GM21515 (cell line): ENCODE data around the gene NRCAM.

Experiments
- ATAC-seq: cut with Tn5 transposase; IDR thresholded peaks from one replicate; pipeline ENCODE4 v1.9.1; 2021; ENCODE audit not compliant: unreplicated experiment

The NRCAM gene

DNA sequence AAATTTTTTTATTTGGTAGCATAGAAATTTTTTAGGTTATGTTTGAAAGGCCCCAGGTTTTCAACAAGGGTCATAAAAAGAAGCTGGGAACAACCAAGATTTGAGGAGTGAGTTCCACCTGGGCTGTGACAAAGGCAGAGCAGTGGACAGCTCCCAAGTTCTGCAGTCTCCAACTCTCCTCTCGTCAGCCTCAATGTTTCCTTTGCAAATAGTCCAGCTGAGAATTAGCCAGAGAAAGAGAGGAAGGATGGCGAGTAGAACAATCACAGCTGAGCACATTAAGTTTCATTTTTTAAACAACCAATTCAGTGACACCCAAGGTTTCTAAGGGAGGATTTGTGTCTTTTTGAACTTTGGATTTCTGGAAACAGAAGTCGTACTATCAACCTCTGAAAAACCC is 143.2 kb downstream of the NRCAM start:
- ATAC-seq, result no peak

DNA sequence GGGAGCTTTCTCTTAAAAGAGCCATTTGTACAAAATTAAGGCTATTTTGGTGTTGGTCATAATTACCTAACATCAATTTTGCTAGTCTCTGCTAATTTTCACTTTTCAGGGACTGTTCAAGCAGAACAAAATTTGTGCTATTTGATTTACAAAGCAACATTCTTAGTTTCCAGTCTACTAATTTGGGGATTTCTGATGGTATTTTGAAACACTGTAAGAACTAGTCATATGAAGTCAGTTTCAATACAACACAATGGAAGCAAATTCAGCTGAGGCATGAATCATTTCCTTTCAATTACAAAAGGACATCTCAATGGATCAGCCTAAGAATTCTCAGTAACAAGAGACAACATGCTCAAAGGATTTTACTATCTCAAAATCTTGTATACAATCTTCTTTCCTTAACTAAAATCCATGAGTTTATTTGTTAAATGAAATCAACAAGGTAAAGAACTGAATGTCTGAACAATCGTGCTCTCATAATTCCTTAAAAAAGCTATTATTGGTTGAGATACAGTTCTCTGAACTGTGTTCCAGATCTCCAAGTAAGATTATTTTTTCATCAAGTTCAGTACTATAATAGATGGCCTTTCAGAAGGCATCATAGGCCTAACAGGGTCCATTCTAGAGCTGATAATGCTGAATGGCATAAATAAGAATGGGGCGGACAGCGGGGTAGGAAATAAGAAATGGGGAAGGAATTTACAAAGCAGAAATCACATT is 144.6 kb downstream of the NRCAM start:
- peak; percentile 42 for ATAC-seq

DNA sequence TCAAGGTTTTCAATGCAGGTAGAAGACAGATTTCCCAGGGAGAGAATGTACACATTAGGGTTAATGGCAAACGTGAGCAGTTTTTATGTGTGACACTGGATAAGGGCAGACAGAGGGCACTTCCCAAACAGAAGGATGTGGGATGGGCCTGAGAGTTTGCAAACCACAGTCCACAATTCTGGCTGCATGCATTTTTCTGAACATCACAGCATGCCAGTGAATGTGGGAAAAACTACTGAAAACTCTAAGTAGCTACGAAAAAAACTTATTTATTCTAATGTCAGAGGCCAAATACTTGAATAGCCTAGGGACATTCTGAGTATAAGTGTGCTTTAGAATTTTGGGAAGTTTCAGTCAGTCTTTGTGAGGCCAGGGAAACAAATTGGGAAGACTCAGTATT is 145.9 kb downstream of the NRCAM start:
- ATAC-seq, result no peak

DNA sequence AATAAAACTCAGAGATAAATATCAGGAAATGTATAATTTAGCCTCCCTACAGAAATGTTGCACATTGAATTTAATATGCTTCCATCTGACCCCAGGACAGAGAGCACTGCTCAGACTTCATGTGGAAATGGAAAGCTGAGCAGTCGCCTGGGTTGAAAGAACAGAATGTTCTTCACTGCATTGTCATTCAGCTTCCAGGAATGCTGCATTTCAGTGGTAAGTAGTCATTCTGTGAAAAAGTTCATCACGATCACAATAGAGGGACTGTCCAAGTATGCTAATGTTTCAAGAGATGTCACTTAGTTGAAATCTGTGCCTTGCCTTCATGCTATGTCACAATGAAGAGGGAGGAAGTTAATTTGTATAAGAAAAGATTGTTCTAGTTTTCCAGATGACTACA is 147.3 kb downstream of the NRCAM start:
- ATAC-seq, result peak; percentile 49

DNA sequence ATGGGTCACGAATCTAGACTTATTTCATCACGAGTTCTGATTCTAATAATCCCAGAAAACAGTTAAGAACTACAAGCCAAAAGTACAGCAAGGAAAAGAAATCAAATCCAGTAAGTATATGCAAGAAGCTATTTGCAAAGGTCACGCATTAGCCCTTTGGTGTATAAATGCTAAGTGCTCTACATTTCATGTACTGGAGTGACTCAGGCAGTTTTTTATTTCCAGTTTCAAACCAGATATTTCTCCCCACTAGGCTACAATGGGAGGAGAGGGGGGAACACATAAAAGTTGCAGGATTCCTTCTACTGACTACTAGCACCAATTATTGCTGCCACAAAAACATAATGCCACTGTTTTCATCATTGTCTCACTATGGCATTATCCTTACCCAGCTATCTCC is 148.0 kb downstream of the NRCAM start:
- ATAC-seq, result no peak

DNA sequence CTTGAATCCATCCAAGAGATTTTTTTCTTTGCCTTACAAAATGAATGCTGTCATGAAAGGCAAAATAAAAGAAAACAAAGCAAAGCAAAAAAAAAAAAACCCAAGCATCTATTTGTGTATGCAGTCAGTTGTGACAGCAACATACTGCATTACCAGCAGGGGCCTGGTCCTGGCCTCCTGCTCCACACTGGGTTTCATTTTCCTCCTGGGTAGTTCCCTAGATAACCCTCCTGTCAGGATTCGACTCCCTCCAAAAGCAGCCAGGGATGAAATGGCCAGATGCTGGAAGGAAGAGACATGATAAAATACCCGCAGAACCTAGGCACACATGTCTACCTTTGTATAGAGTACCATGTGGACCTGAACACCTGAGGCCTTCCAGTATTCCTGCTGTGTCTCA is 148.6 kb downstream of the NRCAM start:
- ATAC-seq, result no peak

DNA sequence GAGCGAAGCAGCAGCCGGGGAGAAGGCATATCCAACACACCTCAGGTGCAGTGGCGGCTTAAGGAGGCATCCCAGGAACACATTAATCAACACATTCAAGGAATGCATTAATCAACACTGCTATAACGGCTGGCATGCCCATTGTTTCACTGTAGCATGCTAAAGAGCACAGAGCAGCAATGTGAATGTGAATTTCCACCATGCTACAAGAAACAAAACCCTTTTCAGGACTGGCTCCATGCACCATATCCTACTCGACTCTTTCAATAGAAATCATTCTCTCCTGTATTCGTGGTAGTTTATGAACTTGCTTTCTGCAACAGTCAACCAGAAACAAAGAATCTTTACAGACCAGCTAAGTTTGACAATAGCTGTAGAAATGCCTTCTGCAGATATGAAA is 149.0 kb downstream of the NRCAM start:
- no peak for ATAC-seq

DNA sequence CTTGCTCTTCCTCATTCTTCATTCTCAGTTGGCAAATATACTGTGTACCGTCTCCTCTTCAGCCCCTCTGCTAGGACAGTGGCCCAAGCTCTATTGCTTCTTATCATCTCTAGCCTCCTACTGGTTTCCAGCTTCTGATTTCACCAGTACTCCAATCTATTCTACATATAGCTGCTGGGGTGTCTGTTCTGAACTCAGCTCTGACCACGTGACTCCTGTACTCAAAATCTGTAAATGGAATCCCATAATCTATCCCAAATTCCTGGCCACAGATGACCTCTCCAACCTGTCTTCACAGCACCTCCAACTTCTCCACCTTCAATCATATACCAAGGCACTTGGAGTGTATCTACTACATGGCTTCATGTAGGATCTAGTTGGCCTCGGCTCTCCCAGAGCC is 152.9 kb downstream of the NRCAM start:
- ATAC-seq, result no peak

DNA sequence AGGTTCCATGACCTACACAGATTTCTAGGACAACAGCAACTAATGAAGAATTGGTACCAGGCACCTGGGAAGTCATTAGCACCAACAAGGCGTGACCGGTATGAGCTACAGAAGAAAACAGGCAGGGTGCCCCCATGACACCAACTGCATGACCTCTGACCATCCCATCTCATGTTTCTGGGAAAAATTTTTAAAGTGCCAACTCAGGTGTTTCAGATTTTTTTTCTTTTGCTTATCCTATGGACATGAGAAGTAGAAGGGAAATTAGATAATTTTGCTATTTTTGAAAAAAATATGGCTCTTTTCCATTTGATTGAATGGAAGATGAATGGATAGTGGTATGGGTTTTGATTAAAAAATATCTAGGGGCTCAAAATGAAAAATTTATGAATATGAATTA is 154.8 kb downstream of the NRCAM start:
- ATAC-seq, result no peak

DNA sequence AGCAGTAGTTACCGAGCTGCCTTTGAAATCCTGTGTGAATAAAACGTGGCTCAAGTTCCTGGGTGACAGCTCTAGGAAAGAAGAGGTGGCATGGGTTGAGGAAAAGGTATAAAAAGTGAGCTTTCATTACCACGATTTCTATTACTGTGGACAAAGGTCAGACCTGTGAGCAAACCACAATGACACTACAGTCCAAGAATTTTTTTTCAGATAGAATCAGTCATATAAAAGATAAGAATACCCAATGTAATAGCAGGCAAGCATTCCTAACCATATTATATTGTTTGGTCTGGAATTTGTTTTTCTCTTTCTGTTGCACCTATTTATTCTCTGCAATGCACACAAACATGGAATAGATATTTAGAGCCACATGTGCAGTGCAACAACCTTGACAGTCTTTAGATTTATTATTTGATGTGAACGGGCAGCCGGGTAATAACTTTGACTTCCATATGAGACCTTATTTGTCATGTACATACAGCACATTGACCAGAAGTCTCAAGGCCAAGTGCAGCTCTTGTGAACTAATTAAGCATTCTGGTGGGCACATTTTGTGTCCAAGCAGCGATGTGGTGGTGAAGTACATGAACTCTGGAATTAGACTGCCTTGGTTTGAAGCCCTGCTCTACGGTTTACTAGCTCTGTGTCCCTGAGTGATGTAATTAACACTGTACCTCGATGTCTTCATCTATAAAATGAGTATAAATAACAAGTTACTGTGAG is 156.8 kb downstream of the NRCAM start:
- ATAC-seq, result no peak

DNA sequence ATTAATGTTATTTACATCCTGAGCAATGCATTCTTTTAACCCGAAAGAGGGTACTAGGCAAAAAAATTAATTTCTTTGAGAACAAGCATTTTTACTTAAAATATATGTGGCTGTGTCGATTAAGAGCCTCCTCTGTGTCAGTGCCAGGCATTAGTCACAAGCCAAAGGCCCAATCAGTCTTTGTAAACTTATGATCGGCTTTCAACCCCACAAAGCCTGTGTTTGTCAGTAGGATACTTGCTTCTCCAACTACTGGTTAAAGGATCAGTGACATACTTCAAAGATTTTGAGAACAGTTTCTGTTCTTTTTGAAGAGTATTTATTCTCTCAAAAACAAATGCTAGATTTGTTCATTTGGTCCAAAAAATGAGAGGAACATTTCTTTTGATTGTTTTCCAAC is 159.3 kb downstream of the NRCAM start:
- no peak for ATAC-seq

DNA sequence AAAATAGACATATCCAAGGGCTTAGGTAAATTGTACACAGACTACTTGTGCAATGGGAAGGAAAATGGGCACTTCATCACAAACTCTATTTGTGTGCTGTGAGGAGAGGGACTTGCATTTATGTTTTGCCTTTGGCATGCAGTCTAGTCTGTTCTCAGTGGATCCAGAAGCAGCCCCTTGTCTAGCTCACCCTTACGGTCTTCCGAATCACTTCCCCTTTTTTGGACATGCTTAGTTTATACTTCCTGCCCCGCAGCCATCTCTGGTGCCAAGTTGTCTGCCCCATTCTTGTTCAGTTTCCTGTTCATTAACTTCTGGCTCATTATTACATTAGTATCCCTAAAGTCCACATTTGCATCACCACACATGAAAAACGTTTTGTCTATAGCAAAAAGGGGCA is 161.6 kb downstream of the NRCAM start:
- peak; percentile 98 for ATAC-seq

DNA sequence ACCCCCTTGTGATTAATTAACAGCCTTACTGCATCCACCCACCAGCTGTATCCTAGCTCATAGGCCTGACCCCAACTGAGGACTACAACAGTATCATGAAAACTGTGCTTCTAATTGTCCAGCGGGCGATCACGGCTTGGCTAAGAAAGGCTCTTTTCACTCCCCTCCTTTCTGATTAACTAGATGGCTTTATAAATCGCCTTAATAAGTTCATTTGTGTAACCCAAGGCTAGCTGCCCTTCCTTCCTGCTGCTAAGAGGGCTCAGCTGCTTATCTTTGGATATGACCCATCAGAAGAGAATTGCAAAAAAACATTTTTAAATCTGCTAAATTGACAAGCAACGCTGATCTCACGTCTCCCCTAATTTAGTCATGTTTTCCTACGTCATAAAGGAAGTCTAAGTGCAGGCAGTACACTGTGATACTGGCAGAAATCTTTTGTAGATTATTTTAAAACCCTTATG is 163.1 kb downstream of the NRCAM start:
- no peak for ATAC-seq

DNA sequence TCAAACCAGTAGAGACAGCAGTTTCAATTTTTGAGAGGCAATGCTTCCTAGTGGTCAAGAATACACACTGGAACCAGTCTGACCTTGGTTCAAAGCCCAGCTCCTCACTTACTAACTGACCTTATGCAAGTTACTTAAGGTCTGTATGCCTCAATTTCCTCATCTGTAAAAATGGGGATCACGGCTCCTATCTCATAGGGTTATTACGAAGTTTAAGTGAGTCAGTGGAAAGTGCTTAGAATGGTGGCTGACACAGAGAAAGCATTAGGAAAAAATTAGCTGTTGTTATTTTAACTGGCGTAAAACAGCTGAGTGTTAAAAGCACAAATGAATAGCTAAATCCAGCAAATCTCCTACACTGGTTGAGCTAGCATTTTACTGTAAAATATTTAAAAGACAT is 163.7 kb downstream of the NRCAM start:
- ATAC-seq, result no peak

DNA sequence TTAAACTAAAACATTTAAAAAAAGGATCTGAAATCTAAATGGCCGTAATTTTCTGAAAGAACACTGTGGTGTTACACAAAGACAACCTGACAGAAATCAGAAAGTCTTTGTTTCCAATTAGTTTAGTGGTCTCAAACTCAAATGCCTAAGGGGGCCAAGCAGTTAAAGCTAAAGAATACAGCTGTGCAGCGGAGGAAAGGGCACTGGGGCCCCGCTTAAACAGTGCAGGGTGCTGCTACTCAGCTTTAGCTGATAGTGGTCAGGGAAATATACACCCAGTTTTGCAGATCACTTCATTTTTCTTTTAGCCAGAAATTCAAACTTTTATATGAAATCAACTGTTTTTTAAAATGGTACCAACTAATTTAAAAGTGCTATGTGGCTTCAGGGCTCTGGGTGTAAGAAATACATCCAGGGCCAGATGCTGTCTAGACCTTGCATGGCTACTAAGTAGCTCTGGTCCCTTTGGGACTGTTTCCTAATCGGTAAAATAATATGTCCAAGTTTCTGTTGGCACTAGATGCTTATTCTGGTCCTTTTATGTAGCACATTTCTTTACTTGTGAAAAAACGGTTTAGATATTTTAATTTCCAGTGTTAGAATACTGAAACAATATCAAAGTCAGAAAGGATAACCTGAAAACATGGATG is 164.3 kb downstream of the NRCAM start:
- no peak for ATAC-seq

DNA sequence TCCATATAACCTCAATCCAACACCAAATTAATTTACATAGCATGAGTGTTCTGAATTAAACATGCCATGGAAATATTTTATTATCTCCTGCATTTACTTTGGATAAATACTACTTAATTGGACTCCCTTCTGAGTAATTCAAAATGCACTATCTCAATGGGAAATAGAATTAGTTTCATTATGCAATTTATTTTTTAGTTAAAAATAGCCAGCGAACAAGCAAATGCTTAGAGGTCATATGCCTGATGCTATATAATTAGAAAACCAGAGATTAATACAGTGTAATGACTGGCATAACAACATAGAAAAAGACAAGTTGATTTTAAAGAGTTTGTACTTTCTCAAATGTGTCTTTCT is 165.1 kb downstream of the NRCAM start:
- ATAC-seq, result no peak

DNA sequence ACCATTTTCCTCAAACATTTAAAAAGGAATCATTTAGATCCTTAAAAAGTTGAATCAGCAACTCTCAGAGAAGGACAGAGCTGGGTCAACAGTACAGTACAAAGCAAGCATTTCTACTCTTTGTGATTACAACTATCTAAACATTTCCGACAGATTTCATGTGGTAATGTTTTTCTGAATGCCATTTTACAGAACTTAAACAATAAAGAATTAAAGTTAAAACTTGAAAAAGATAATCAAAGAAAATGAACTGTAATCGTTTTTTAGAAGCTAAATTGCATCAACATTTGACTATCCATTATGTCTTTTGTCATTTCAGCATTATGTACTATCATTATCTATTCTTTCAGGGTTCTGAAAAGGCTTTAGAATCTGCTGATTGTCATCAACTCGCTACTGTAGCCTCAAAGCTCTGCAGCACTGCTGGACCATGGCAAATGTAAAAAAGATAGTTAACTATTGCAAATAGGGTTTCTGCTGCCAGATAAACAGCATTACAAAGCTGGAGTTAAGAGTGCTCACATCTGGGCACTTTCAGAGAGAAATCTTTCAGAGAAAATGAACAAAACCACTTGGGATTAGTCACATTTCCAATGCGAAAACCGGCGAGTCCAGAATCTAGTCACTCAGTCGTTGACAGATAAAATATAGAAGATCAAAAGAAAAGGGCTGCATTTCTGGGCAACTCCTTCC is 165.6 kb downstream of the NRCAM start:
- ATAC-seq, result no peak

DNA sequence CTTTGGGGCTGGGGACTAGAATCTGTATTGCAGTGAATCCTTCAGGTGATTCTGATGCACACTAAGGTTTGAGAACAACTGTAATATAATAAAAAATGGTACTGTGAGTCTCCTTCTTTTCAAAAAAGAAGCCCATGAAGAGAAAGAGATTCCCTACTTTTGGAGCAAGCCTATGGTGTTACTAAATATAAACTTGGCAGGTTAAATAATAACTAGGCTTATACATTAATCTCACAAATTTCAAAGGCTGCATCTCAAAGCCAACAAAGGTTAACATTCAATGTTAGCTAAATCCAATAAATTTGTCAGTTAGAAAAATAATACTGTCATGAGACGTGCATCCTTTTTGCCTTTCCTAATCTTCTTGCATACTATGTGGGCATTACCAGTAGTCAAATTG is 166.4 kb downstream of the NRCAM start:
- no peak for ATAC-seq

DNA sequence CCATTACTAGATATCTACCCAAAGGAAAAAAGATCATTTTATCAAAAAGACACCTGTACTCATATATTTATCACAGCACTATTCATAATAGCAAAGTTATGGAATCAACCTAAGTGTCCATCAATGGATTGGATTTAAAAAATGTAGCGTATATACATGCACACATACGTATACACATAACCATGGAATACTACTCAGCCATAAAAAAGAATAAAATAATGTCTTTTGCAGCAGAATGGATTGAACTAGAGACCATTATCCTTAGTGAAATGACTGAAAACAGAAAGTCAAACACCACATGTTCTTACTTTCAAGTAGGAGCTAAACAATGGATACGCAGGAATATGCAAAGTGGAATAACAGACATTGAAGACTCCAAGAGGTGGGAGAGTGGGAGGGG is 168.4 kb downstream of the NRCAM start:
- ATAC-seq, result no peak

DNA sequence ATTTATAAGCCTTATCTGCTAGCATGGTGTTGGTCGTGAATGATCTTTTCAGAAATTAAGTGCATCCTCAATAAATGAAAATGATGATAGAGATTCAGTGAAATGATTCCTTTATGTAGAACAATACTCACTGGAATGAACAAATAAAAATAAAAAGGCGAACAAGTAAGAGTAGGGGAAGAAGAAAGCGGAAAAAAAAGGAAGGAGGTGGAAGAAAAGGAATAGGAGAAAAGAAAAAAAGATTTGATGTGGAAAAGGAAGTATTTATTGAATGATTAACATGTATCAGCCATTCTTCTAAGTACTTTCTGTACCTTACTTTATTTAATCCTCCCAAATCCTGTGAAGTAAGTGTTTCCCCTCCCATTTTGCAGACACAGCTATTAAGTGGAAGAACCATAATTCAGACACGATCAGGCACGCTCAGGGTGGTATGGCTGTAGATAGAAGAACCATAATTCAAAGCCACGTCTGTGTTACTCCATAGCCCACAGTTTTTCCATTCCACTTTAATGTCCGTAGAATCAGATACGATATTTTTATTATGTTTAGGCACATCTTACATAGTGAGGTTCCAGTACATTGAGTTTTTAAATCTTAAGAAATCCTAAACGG is 169.8 kb downstream of the NRCAM start:
- ATAC-seq, result no peak

DNA sequence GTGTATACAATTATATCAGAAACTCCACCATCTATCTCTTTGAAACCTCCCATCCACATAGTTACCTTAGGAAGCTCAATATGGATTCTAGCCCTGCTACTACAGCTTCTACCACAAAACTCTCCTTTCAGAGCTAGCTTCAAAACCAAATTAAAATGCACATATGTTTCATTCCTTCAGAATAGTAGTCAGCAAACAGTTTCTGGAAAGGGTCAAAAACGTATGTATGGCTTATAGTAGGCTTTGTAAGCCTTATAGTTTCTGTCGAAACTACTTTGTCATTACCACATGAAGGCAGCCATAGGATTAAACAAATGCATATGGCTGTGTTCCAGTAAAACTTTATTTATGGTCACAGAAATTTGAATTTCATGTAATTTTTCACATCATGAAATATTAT is 170.5 kb downstream of the NRCAM start:
- no peak for ATAC-seq
